Central memory CD8-positive, alpha-beta T cell (primary cell): Measurements from ENCODE around the gene PLOD3.
"Not testable (repeated sequence)": the region's sequence is repeated elsewhere in the genome, so short reads cannot be mapped to it uniquely, and the experiment has no call there.

ENCODE experiments used
- ATAC-seq: fragments of 150-1000 bp; cut with Tn5 transposase; replicated peaks from 2 replicates; pipeline ENCODE4 v1.10.0; 2022; ENCODE audit warnings: mild to moderate bottlenecking, moderate FRiP score, moderate number of reproducible peaks; ENCODE audit not compliant: poor library complexity, severe bottlenecking; ENCODE audit errors: extremely low read depth
- DNase-seq, 2 donors: peaks; one replicate each; pipeline ENCODE4 v3.0.0; 2021; ENCODE audit warnings: low spot score in 2 of 2
- H3K27ac Mint-ChIP-seq: one replicate; pipeline ENCODE4 v1.8.0; 2022; ENCODE audit warnings: low read depth, mild to moderate bottlenecking, moderate library complexity, mixed read lengths
- H3K27me3 Mint-ChIP-seq: one replicate; pipeline ENCODE4 v1.8.0; 2022; ENCODE audit warnings: mixed read lengths
- H3K36me3 Mint-ChIP-seq: one replicate; pipeline ENCODE4 v1.8.0; 2022; ENCODE audit warnings: mild to moderate bottlenecking, moderate library complexity, mixed read lengths; ENCODE audit not compliant: insufficient read depth
- H3K4me1 Mint-ChIP-seq: one replicate; pipeline ENCODE4 v1.8.0; 2022; ENCODE audit warnings: mixed read lengths
- H3K4me3 Mint-ChIP-seq: one replicate; pipeline ENCODE4 v1.8.0; 2022; ENCODE audit warnings: mild to moderate bottlenecking, moderate library complexity, mixed read lengths
- H3K9me3 Mint-ChIP-seq: one replicate; pipeline ENCODE4 v1.8.0; 2022; ENCODE audit warnings: mixed read lengths

Gene PLOD3

DNA sequence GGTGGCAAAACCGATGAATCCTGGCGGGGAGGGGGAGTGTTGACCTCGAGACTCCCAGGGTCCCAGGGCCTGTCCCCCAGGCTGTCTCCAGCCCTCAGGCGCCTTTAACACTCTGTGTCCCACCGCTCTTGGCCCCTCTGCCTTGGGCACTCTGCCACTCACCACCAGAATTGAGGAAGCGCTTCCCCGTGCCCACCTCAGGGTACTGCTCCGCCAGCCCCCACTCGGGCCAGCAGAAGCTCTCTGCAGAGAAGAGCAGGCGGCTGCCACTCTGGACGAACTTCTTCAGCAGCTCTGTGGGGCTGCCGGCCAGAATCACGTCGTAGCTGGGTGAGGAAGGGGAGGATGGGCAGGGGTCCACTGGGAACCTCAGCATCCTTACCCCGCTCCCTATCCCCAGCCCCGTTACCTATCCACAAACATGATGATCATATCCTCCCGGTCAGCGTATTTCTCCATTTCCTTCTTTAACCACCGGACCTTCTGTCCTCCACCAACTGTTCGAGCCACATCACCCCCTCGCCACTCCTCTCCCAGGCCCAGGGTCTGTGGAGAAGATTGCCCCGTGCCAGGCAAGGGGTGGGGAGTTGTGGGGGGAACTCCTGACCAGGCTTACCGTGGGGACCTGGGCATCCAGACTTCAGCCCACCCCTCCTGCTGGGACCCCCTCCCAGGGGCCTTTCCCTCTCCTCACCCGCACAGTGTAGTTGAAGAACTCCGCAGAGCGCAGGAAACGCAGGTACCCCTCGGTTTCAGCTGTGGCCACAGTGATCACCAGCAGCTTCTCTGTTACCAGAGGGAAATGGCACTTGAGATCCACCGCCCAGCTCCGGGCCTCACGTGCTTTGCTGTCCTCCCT, 1.2 kb downstream of the PLOD3 start:
- ATAC-seq = no peak
- peak overlapping the region; percentile 62 for H3K27ac Mint-ChIP-seq

DNA sequence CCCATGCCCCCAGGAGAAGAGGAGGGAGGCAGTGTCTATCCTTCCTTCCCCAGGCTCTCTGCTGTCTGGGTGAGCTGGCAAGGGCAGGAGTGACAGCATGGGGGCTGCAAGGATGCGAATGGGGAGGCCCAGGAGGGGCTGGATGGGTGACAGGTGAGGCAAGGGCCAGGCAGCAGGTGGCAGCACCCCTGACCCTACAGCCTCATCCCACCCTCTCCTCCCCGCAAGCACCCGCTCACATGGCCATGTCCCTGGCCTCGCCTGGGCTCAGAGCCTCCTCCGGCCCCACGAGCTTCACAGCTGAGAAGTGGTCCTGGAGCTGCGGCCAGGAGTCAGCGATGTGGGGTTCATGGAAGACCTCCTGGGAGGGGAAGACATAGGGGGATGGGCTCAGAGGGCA, 5.4 kb downstream of the PLOD3 start:
- DNase-seq = no peak
- ATAC-seq = no peak

More for the DNA sequence above, 1.2 kb downstream of the PLOD3 start:
- Mint-ChIP-seq H3K9me3 (no peaks in the 10 kb centered on the region), H3K4me1 (peaks cover 39% of the 10 kb centered on the region), H3K27me3 (no peaks in the 10 kb centered on the region), H3K4me3 (peak overlapping the region; percentile 95), H3K36me3 (peaks cover 14% of the 10 kb centered on the region)
- DNase-seq = no peak

DNA sequence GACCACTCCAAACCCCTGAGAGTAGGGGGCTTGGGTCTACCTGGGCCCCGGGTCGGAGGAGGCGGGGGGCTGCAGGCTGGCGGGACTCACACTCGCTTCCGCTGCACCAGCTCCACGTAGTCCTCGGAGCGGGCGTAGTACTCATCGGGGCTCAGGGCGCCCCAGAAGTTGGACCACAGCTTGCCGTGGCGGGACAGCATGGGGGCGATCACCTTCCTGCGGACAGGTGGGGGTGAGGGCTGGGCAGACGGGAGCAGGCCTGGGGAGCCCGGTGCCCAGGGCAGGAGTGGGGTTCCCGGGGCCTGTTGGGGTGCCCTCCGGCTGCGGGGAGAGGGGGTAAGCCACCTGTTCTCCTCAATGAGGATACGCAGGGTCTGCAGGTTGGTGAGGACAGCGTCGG, 5.9 kb downstream of the PLOD3 start:
- no peaks in the 10 kb centered on the region for H3K9me3 Mint-ChIP-seq
- ATAC-seq (no peak), DNase-seq (no peak)
- H3K4me1 Mint-ChIP-seq = peaks cover 11% of the 10 kb centered on the region
- H3K27me3 Mint-ChIP-seq = no peaks in the 10 kb centered on the region
- no peak overlapping the region for H3K4me3 Mint-ChIP-seq
- no peak overlapping the region for H3K27ac Mint-ChIP-seq
- peaks cover 4% of the 10 kb centered on the region for H3K36me3 Mint-ChIP-seq

More for the DNA sequence above, 5.4 kb downstream of the PLOD3 start:
- H3K4me1 Mint-ChIP-seq = peaks cover 16% of the 10 kb centered on the region
- H3K27me3 Mint-ChIP-seq = no peaks in the 10 kb centered on the region
- H3K27ac Mint-ChIP-seq = no peak overlapping the region
- H3K9me3 Mint-ChIP-seq = no peaks in the 10 kb centered on the region
- no peak overlapping the region for H3K4me3 Mint-ChIP-seq
- H3K36me3 Mint-ChIP-seq = peaks cover 4% of the 10 kb centered on the region

DNA sequence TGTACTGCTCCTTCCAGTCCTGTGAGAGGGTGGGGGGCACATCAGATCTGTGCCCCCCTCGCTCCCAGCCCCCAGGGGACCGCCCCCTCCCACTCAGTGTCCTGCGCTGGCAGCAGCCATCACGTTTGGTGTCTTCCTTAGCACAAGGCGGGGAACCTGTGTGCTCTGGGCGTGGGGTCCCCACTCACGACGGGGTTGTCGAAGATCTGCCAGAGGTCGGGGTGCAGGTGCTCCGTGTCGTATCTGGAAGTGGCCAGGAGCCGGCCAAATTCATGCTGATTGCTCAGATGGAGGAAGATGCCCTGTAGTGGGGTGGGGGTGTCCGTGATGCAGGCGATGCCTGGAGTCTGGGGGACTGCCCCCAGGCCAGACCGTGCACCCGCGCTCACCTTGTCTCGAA, 7.2 kb downstream of the PLOD3 start:
- Mint-ChIP-seq H3K27me3 (no peaks in the 10 kb centered on the region), H3K4me3 (no peak overlapping the region), H3K4me1 (no peaks in the 10 kb centered on the region), H3K36me3 (peaks cover 1% of the 10 kb centered on the region), H3K9me3 (no peaks in the 10 kb centered on the region), H3K27ac (no peak overlapping the region)
- DNase-seq = no peak
- ATAC-seq = no peak

DNA sequence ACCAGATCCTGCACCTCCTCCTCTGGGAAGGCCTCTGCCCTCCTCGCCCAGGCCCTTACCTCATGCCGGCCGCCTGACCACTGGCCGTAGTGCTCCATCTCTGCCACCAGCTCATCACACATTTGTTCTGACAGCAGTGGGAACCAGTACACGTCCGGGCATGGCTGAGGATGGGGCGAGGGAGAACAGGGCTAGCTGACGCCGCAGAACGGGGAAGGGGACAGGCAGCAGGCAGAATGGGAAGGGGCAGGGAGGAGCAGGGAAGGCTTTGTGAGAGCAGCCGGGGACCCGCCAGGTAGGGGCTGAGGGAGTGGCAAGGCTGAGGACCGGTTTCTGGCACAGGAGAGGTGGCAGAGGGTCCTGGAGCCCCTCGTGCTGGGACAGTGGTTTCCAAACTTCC, 8.6 kb downstream of the PLOD3 start:
- no peaks in the 10 kb centered on the region for H3K27me3 Mint-ChIP-seq
- no peak overlapping the region for H3K27ac Mint-ChIP-seq
- H3K36me3 Mint-ChIP-seq = peaks cover 1% of the 10 kb centered on the region
- H3K9me3 Mint-ChIP-seq = no peaks in the 10 kb centered on the region
- DNase-seq (no peak), ATAC-seq (no peak)
- H3K4me3 Mint-ChIP-seq = no peak overlapping the region
- peaks cover 2% of the 10 kb centered on the region for H3K4me1 Mint-ChIP-seq

GRCh38 chr7:101207459-101207858, 9.9 kb downstream of the PLOD3 start:
- ATAC-seq = no peak
- Mint-ChIP-seq H3K9me3 (no peaks in the 10 kb centered on the region), H3K4me1 (peaks cover 5% of the 10 kb centered on the region), H3K27ac (no peak overlapping the region), H3K27me3 (peaks cover 10% of the 10 kb centered on the region), H3K4me3 (no peak overlapping the region), H3K36me3 (peaks cover 1% of the 10 kb centered on the region)
- DNase-seq = no peak

GRCh38 chr7:101206665-101207042, 10.7 kb downstream of the PLOD3 start:
- no peak overlapping the region for H3K27ac Mint-ChIP-seq
- peaks cover 1% of the 10 kb centered on the region for H3K36me3 Mint-ChIP-seq
- H3K27me3 Mint-ChIP-seq = peaks cover 18% of the 10 kb centered on the region
- no peak overlapping the region for H3K4me3 Mint-ChIP-seq
- H3K4me1 Mint-ChIP-seq = peaks cover 5% of the 10 kb centered on the region
- DNase-seq (no peak), ATAC-seq (no peak)
- no peaks in the 10 kb centered on the region for H3K9me3 Mint-ChIP-seq

DNA sequence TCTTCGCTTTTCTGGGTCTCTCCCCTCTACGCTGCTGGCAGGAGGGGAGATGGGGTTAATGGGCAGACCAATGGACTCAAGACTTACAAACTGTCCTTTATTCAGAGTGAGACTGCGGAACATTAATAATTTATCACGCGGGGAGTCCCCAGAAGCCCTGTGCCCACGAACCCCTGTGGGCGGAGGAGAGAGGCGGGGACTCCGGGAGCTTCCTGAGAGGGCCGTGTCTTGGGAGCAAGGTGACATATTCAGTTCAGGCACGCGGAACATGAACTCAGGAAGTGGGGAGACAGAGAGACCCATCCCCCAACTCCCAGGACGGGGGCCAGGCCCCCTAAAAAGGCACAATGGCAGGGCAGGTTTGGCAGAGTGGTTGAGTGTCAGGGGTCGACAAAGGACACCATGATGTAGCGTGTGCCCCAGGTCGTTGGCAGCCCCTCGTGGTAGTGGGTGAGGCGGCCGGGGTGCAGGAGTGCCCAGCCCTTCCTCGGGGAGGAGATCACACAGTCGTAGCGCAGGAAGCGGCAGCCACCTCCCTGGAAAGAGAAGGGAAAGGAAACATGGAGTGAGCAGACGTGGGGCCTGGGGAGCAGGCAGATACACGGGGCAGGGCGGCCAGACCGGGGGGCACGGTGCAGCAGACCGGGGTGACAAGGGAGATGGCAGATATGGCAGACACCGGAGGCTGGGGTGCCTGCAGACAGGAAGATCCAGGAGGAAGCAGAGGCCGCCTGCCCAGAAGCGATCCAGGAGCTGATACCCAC, 11.3 kb downstream of the PLOD3 start:
- DNase-seq = no peak
- H3K36me3 Mint-ChIP-seq = peaks cover 1% of the 10 kb centered on the region
- no peak overlapping the region for H3K4me3 Mint-ChIP-seq
- peaks cover 6% of the 10 kb centered on the region for H3K4me1 Mint-ChIP-seq
- no peak for ATAC-seq
- H3K27ac Mint-ChIP-seq = peak overlapping the region; percentile 82
- peaks cover 23% of the 10 kb centered on the region for H3K27me3 Mint-ChIP-seq
- H3K9me3 Mint-ChIP-seq = no peaks in the 10 kb centered on the region

- Mint-ChIP-seq H3K4me1 (peaks cover 10% of the 10 kb centered on the region), H3K4me3 (peak overlapping the region; percentile 7), H3K27me3 (peaks cover 39% of the 10 kb centered on the region)
- not testable (repeated sequence) for H3K27ac Mint-ChIP-seq, H3K9me3 Mint-ChIP-seq, H3K36me3 Mint-ChIP-seq, DNase-seq, ATAC-seq
Measured at GRCh38 chr7:101203740-101204738, 13.3 kb downstream of the PLOD3 start.

GRCh38 chr7:101202603-101202918, 14.8 kb downstream of the PLOD3 start:
- Mint-ChIP-seq H3K27me3 (peaks cover 39% of the 10 kb centered on the region), H3K4me1 (peaks cover 10% of the 10 kb centered on the region), H3K4me3 (no peak overlapping the region), H3K9me3 (no peaks in the 10 kb centered on the region), H3K27ac (no peak overlapping the region), H3K36me3 (no peaks in the 10 kb centered on the region)
- no peak for DNase-seq
- no peak for ATAC-seq

DNA sequence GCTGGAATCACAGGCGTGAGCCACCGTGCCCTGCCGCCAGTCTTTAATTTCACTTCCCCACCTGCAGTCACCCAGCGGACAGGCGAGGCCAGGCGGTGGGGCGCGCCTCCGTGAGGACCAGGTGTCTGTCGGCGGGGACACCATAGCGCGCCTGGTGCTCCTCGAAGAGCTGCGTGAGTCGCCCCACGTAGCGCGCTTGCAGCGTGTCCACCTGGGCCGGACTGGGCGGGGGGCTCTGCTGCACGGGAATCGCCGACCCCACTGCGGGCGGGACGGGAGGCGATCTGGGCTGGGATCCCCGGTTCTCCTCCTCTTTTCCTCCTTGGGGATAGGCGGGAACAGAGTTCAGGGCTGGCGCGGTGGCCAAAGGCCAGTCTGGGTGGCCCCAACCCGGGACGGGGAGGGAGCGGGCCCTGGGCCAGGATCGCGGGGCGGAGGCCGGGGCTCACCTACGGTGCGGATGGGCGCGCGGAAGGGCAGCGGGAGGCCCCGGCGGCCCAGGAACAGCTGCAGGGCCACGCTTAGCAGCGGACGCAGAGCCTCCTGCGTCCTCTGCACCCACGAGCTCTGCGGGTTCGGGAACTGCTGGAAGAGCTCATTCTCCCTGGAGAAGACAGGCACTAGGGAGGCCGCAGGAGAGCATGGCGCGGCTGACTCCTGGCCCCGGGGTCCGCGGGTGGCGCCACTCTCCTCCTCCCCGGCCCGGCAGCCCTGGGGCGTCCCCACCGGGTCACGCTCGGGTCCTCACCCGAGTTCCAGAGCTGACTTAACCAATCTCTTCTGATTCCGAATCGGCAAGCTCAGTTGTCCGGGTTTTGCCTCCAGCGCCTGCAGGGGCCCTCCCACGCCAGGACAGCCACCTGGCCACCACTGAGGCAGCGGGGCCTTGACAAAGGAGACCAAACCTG, 15.4 kb downstream of the PLOD3 start:
- Mint-ChIP-seq H3K36me3 (no peaks in the 10 kb centered on the region), H3K27me3 (peaks cover 39% of the 10 kb centered on the region), H3K4me3 (no peak overlapping the region), H3K4me1 (peaks cover 10% of the 10 kb centered on the region), H3K27ac (no peak overlapping the region), H3K9me3 (no peaks in the 10 kb centered on the region)
- DNase-seq (no peak), ATAC-seq (no peak)
